HEK293T (cell line): ENCODE measurements around the gene CDS1.

Experiments used
- CTCF ChIA-PET: fragments of 350-600 bp; formaldehyde crosslinking; extraction: SDS; loops from one replicate; lab custom pipeline; 2021; ENCODE audit warnings: antibody characterized with exemption, inconsistent platforms; lab: Yijun Ruan, JAX
- POLR2A ChIA-PET: fragments of 350-600 bp; formaldehyde crosslinking; extraction: SDS; loops from one replicate; lab custom pipeline; 2020; ENCODE audit warnings: antibody characterized with exemption, inconsistent platforms; lab: Yijun Ruan, JAX
- DNase-seq: peaks from one replicate; pipeline ENCODE4 v3.0.0; 2012; ENCODE audit warnings: mixed read lengths; ENCODE audit errors: extremely low spot score
- ARNT ChIP-seq: fragments of 450-650 bp; IDR thresholded peaks from 2 replicates; pipeline ENCODE4 v1.6.1; 2017; ENCODE audit warnings: mild to moderate bottlenecking
- BHLHE40 ChIP-seq: fragments of 450-650 bp; IDR thresholded peaks from 2 replicates; pipeline ENCODE4 v1.6.1; 2016; ENCODE audit warnings: mild to moderate bottlenecking, moderate library complexity, borderline replicate concordance
- CTBP1 ChIP-seq: fragments of 450-650 bp; IDR thresholded peaks from 2 replicates; pipeline ENCODE4 v1.6.1; 2016; ENCODE audit warnings: borderline replicate concordance
- ELF4 ChIP-seq: fragments of 450-650 bp; IDR thresholded peaks from 2 replicates; pipeline ENCODE4 v1.6.1; 2017; ENCODE audit warnings: antibody characterized with exemption
- FOXA1 ChIP-seq: fragments of 450-650 bp; IDR thresholded peaks from 2 replicates; pipeline ENCODE4 v1.6.1; 2016; ENCODE audit warnings: mild to moderate bottlenecking
- FOXK2 ChIP-seq: fragments of 450-650 bp; IDR thresholded peaks from 2 replicates; pipeline ENCODE4 v1.6.1; 2016; ENCODE audit warnings: mild to moderate bottlenecking
- FOXM1 ChIP-seq: fragments of 450-650 bp; IDR thresholded peaks from 2 replicates; pipeline ENCODE4 v1.6.1; 2017; ENCODE audit warnings: mild to moderate bottlenecking, borderline replicate concordance
- HDGF ChIP-seq: fragments of 450-650 bp; IDR thresholded peaks from 2 replicates; pipeline ENCODE4 v1.6.1; 2017; ENCODE audit warnings: antibody characterized with exemption, borderline replicate concordance
- L3MBTL2 ChIP-seq: fragments of 450-650 bp; conservative IDR thresholded peaks from 2 replicates; pipeline ENCODE4 v1.6.1; 2016; ENCODE audit warnings: mild to moderate bottlenecking
- LEF1 ChIP-seq: fragments of 450-650 bp; IDR thresholded peaks from 2 replicates; pipeline ENCODE4 v1.6.1; 2017; ENCODE audit warnings: mild to moderate bottlenecking, borderline replicate concordance
- NFRKB ChIP-seq: fragments of 450-650 bp; IDR thresholded peaks from 2 replicates; pipeline ENCODE4 v1.6.1; 2016; ENCODE audit warnings: mild to moderate bottlenecking, moderate library complexity
- SP1 ChIP-seq: fragments of 450-650 bp; IDR thresholded peaks from 2 replicates; pipeline ENCODE4 v1.6.1; 2017
- SUZ12 ChIP-seq: fragments of 450-650 bp; IDR thresholded peaks from 2 replicates; pipeline ENCODE4 v1.6.1; 2016; ENCODE audit warnings: mild to moderate bottlenecking
- TARDBP ChIP-seq: fragments of 450-650 bp; IDR thresholded peaks from 2 replicates; pipeline ENCODE4 v1.6.1; 2016
- ZNF384 ChIP-seq: fragments of 450-650 bp; IDR thresholded peaks from 2 replicates; pipeline ENCODE4 v1.6.1; 2016
- TF ChIP-seq, protein P1 (sequence below): fragments of 450-650 bp; IDR thresholded peaks from 2 replicates; pipeline ENCODE4 v1.6.1; 2016

The CDS1 gene

DNA sequence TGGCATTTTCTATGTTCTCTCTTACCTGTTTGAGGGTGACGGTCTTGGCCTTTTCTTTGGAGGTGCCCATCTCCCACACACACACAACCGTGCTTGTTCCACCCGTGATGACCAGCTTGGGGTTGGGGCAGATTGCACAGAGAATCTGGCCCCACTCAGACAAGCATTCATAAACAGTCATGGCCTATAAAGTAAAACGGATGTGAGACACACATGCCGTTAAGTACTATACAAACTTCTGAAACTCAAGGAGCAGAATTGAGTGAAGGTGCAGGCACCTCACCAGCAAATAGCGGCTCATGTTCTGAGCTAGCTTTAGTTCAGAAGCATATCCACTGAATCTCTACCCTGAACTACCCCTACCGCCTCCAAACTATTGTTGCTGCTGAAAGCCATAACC lies 107.6 kb downstream of the CDS1 start:
- no peak for DNase-seq
- TF ChIP-seq LEF1 (no peak), SUZ12 (no peak), SP1 (no peak), ARNT (no peak), BHLHE40 (no peak), CTBP1 (no peak), NFRKB (no peak), TARDBP (no peak)
- ChIA-PET POLR2A (no interaction called here), CTCF (no interaction called here)

DNA sequence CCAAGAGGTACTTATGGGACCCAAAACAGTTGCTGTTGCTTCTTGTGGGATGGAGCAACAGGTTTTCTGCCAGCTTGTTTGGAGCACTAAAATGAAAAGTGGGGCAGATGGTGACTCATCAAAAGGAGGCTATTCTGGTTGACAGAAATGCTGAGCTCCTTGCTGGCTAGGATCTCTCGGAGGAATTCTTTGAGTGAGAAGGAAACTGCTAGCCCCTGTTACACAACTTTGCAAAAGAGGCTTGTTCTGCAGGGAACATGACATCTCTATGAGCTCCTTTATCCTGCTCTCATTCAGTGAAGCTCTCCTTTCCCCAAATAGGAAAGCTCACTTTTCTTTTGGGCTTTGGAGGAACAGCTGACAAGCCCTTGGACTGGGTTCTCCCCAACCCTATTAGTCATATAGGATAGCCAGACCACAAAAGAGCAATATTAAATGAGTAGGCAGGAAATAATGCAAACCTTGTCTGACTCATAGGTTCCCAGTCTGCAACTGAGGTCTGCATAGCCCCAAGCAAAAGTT lies 108.3 kb downstream of the CDS1 start:
- POLR2A ChIA-PET = no interaction called here
- CTCF ChIA-PET = no interaction called here
- no peak for DNase-seq
- TF ChIP-seq BHLHE40 = no peak
- TF ChIP-seq TARDBP = no peak
- no peak for TF ChIP-seq HDGF
- no peak for TF ChIP-seq NFRKB

DNA sequence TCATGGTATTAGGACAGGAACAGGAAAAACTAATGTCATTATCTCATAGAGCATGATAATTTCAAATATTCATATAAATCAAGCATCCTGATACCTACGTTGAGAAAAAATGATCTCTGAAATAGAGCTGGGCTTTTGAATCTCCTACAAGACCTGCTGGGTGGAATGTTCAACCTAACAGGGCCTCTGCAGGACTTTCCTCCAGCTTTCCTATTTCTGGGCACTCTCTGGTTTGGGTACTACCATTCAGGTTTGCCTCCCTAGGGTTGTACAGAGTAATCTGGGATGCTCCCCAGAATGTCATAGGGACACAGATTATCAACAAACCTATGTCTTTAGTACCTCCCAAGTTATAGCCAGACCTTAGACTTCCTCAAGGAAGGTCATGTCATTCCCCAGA lies 108.9 kb downstream of the CDS1 start:
- DNase-seq = no peak
- ChIA-PET POLR2A (no interaction called here), CTCF (no interaction called here)
- TF ChIP-seq LEF1 (no peak), TARDBP (no peak), FOXA1 (no peak), CTBP1 (no peak), ARNT (no peak), ZNF384 (no peak), ELF4 (no peak), SUZ12 (no peak), HDGF (no peak), BHLHE40 (no peak), SP1 (no peak), FOXK2 (no peak), FOXM1 (no peak)
- TF ChIP-seq, protein P1, sequence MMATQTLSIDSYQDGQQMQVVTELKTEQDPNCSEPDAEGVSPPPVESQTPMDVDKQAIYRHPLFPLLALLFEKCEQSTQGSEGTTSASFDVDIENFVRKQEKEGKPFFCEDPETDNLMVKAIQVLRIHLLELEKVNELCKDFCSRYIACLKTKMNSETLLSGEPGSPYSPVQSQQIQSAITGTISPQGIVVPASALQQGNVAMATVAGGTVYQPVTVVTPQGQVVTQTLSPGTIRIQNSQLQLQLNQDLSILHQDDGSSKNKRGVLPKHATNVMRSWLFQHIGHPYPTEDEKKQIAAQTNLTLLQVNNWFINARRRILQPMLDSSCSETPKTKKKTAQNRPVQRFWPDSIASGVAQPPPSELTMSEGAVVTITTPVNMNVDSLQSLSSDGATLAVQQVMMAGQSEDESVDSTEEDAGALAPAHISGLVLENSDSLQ = no peak

DNA sequence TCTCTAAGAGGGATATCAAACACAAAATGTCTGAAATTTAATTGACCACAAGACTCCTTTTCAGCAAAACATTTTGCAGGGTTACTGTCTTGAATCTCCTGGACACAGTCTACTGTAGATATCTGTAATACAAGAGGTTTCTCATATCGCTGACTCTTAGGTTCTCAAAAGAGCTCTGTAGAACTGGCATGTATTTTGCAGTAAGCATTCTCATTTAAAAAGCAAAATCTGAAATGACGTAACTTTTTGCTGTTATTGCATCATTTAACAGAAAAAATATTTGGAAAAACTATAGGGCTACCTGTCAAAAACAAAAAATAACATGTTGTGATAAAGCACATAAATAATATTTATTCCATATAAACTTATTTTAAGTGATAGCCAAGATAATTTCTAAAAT lies 114.2 kb downstream of the CDS1 start:
- ChIA-PET CTCF (interaction anchor here (0.6 kb wide), 1 partner anchor 1207 kb away, joined by 4 read pairs; no protein-coding TSS in a partner anchor), POLR2A (no interaction called here)
- TF ChIP-seq BHLHE40 (no peak), NFRKB (no peak), FOXK2 (no peak), LEF1 (no peak), ELF4 (no peak), ARNT (no peak), TARDBP (no peak), L3MBTL2 (no peak), SP1 (no peak), HDGF (no peak), CTBP1 (no peak), FOXA1 (no peak), FOXM1 (no peak), SUZ12 (no peak), ZNF384 (no peak)
- TF ChIP-seq, protein P1 = no peak
- no peak for DNase-seq

DNA sequence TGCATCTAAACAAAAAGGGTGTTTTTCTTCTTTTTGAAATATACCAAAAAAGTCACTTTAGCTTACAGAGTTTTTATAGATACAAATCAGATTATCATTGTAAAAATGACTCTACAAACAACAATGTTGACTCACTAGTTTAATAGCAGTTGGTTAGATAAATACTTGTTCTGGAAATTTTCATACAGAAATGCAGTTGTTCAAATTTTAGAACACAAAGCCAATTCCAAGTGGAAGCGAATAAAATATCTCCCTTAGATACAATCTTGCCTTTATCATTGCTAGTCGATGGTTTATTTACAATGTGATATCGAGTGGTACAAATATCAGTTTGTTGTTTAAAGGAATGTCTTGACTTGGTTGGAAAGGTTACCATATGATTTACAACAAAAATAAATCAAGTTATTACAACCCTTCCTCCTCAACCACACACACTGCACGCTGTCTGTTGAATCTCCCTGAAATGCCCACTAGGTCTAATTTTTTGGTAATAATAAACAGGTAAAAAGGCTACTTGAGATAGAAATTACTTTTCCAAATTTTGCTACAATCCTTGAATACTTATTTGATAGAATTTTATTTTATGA lies 114.8 kb downstream of the CDS1 start:
- no peak for DNase-seq
- POLR2A ChIA-PET = no interaction called here

DNA sequence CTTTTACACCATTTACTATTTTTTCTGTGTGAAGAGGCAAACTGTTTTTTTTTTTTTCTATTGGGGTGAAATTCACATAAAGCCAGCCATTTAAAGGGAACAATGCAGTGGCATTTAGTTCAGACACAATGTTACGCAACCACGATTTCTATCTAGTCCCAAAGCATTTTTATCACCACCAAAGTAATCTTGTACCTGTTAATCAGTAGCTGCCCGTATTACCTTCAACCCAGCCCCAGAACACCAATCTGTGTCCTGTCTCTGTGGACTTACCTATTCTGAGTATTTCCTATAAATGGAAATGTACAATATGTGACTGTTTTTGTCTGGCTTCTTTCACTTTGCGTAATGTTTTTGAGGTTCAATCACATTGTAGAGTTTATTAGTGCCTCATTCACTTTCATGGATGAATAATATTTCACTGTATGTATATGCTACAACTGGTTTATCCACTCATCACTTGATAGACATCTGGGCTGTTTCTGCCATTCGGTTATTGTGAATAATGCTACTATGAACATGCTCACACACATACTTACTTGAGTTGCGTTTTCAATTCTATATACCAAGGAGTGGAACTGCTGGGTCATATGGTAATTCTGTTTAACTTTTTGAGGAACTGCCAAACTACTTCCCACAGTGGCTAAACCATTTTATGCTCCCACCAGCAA lies 116.2 kb downstream of the CDS1 start:
- POLR2A ChIA-PET = no interaction called here
- no peak for TF ChIP-seq CTBP1
- TF ChIP-seq ZNF384 = no peak
- TF ChIP-seq BHLHE40 = no peak
- no peak for TF ChIP-seq FOXA1
- TF ChIP-seq L3MBTL2 = no peak
- TF ChIP-seq ELF4 = no peak
- no peak for TF ChIP-seq FOXK2
- TF ChIP-seq LEF1 = no peak
- TF ChIP-seq, protein P1 = no peak
- TF ChIP-seq ARNT = no peak
- TF ChIP-seq SUZ12 = no peak
- no peak for TF ChIP-seq NFRKB
- TF ChIP-seq TARDBP = no peak
- TF ChIP-seq SP1 = no peak
- TF ChIP-seq FOXM1 = no peak
- no peak for TF ChIP-seq HDGF
- CTCF ChIA-PET = no interaction called here
- no peak for DNase-seq

More for the DNA sequence above, 114.8 kb downstream of the CDS1 start:
- CTCF ChIA-PET = no interaction called here
- TF ChIP-seq BHLHE40 = no peak
- TF ChIP-seq SUZ12 = no peak
- TF ChIP-seq FOXA1 = no peak
- TF ChIP-seq, protein P1 = no peak
- no peak for TF ChIP-seq FOXK2
- no peak for TF ChIP-seq LEF1
- no peak for TF ChIP-seq HDGF
